IPS-18a (cell line): ENCODE measurements around the gene ARHGEF12.

Source experiments
- H3K27ac ChIP-seq: one replicate; pipeline ENCODE4 v1.5.1; 2013; ENCODE audit warnings: low read length
- H3K27me3 ChIP-seq: one replicate; pipeline ENCODE4 v1.6.1; 2013; ENCODE audit warnings: mild to moderate bottlenecking, low read length; ENCODE audit not compliant: control insufficient read depth, insufficient read depth
- H3K36me3 ChIP-seq: one replicate; pipeline ENCODE4 v1.6.1; 2013; ENCODE audit warnings: low read depth, low read length; ENCODE audit not compliant: control insufficient read depth
- H3K4me1 ChIP-seq: one replicate; pipeline ENCODE4 v1.6.1; 2013; ENCODE audit warnings: low read depth, low read length; ENCODE audit not compliant: control insufficient read depth
- H3K4me3 ChIP-seq: one replicate; pipeline ENCODE4 v1.5.1; 2013; ENCODE audit warnings: low read length
- H3K9ac ChIP-seq: one replicate; pipeline ENCODE4 v1.6.1; 2013; ENCODE audit warnings: mild to moderate bottlenecking, low read length, moderate library complexity
- H3K9me3 ChIP-seq: one replicate; pipeline ENCODE4 v1.6.1; 2013; ENCODE audit warnings: low read depth, low read length; ENCODE audit not compliant: control insufficient read depth

The ARHGEF12 gene

DNA sequence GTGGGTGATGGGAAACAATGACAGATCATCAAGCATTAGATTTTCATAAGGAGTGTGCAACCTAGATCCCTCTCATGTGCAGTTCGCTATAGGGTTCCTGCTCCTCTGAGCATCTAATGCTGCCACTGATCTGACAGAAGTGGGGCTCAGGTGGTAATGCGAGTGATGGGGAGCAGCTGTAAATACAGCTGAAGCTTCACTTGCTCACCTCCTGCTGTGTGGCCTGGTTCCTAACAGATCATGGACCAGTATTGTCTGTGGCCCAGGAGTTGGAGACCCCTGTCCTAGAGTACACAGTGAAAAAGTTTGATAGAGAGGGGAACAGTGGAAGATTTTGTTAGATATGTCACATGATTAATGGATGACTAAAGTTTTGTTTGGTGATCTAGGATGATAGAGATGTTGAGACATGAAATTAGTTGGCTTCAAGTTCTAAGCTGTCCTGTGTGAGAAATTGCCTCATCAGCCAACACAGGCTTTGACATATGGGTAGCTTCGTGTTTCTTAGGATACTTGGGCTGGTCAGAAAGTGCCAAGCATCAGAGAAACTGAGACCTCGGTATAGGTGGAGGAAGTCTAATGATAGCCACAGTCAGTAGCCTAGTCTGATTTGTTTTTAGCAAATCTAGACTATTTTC is 47.4 kb downstream of the ARHGEF12 start:
- no peaks in the 10 kb centered on the region for H3K36me3 ChIP-seq
- H3K27ac ChIP-seq, result no peak overlapping the region
- H3K27me3 ChIP-seq, result no peaks in the 10 kb centered on the region
- no peaks in the 10 kb centered on the region for H3K9me3 ChIP-seq
- H3K9ac ChIP-seq, result no peak overlapping the region
- peaks cover 15% of the 10 kb centered on the region for H3K4me1 ChIP-seq
- H3K4me3 ChIP-seq, result no peak overlapping the region

GRCh38 chr11:120384476-120384875 is 48.3 kb downstream of the ARHGEF12 start:
- Histone ChIP-seq H3K27ac (no peak overlapping the region), H3K9me3 (no peaks in the 10 kb centered on the region), H3K9ac (no peak overlapping the region), H3K4me3 (no peak overlapping the region), H3K36me3 (no peaks in the 10 kb centered on the region), H3K4me1 (peaks cover 15% of the 10 kb centered on the region), H3K27me3 (no peaks in the 10 kb centered on the region)

GRCh38 chr11:120385110-120385509 is 48.9 kb downstream of the ARHGEF12 start:
- H3K36me3 ChIP-seq, result no peaks in the 10 kb centered on the region
- no peak overlapping the region for H3K4me3 ChIP-seq
- no peaks in the 10 kb centered on the region for H3K27me3 ChIP-seq
- H3K4me1 ChIP-seq, result peaks cover 15% of the 10 kb centered on the region
- H3K9me3 ChIP-seq, result no peaks in the 10 kb centered on the region
- H3K27ac ChIP-seq, result no peak overlapping the region
- H3K9ac ChIP-seq, result no peak overlapping the region

DNA sequence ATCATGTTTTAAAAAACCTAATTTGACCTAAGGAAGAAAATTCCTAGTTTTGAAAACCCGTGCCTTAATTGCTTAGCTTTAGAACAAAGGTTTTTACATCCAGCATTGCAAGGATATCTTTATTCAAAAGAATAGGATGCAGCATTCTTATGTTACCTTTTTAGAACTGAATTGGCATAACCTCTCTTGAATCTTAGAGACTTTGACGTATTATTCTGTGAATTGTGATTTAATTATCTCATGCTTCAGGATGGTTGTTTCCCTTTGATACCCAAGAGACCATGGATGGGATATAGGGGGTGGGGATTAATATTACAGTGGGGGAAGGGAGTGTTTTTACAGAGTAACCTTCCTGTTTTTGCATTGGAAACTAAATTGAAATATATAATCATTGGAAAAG is 49.4 kb downstream of the ARHGEF12 start:
- Histone ChIP-seq H3K36me3 (no peaks in the 10 kb centered on the region), H3K27me3 (no peaks in the 10 kb centered on the region), H3K27ac (no peak overlapping the region), H3K9ac (no peak overlapping the region), H3K4me3 (no peak overlapping the region), H3K4me1 (peaks cover 15% of the 10 kb centered on the region), H3K9me3 (no peaks in the 10 kb centered on the region)

GRCh38 chr11:120386318-120386717 is 50.1 kb downstream of the ARHGEF12 start:
- H3K27me3 ChIP-seq, result no peaks in the 10 kb centered on the region
- no peaks in the 10 kb centered on the region for H3K9me3 ChIP-seq
- no peaks in the 10 kb centered on the region for H3K36me3 ChIP-seq
- no peak overlapping the region for H3K9ac ChIP-seq
- no peak overlapping the region for H3K27ac ChIP-seq
- H3K4me3 ChIP-seq, result no peak overlapping the region
- H3K4me1 ChIP-seq, result peaks cover 20% of the 10 kb centered on the region

DNA sequence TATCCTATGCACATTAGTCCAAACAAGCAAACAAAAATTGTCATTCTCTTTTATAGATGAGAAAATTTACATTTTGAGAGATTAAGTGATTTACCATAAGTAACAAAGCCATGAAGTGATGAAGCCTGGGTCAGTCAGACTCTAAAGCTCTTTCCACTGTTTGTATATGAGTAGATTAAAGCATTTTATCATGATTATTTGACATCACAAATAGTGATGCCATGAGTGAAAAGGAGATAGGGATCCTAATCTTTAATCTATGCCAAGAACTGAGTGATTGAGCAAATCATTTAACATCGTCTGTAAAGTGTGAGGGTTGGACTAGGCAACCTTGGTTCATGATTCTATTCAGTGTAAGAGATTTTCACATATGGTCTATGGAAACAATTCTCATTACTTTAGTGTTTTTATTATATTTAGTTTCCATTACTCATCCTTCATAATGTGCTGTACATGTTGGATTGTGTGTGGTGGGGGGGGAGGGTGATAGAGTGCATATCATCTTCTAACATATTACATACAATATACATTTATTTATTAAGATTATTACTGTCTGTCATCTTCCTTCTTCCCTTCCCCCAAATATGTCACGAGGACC is 50.7 kb downstream of the ARHGEF12 start:
- H3K9ac ChIP-seq, result no peak overlapping the region
- no peak overlapping the region for H3K27ac ChIP-seq
- no peaks in the 10 kb centered on the region for H3K27me3 ChIP-seq
- no peaks in the 10 kb centered on the region for H3K9me3 ChIP-seq
- H3K4me1 ChIP-seq, result peaks cover 24% of the 10 kb centered on the region
- H3K4me3 ChIP-seq, result no peak overlapping the region
- H3K36me3 ChIP-seq, result no peaks in the 10 kb centered on the region

- Histone ChIP-seq H3K9ac (no peak overlapping the region), H3K9me3 (no peaks in the 10 kb centered on the region), H3K27me3 (no peaks in the 10 kb centered on the region), H3K4me3 (no peak overlapping the region), H3K27ac (no peak overlapping the region), H3K4me1 (peaks cover 24% of the 10 kb centered on the region), H3K36me3 (no peaks in the 10 kb centered on the region)
Measured at GRCh38 chr11:120388261-120388660, 52.0 kb downstream of the ARHGEF12 start.

DNA sequence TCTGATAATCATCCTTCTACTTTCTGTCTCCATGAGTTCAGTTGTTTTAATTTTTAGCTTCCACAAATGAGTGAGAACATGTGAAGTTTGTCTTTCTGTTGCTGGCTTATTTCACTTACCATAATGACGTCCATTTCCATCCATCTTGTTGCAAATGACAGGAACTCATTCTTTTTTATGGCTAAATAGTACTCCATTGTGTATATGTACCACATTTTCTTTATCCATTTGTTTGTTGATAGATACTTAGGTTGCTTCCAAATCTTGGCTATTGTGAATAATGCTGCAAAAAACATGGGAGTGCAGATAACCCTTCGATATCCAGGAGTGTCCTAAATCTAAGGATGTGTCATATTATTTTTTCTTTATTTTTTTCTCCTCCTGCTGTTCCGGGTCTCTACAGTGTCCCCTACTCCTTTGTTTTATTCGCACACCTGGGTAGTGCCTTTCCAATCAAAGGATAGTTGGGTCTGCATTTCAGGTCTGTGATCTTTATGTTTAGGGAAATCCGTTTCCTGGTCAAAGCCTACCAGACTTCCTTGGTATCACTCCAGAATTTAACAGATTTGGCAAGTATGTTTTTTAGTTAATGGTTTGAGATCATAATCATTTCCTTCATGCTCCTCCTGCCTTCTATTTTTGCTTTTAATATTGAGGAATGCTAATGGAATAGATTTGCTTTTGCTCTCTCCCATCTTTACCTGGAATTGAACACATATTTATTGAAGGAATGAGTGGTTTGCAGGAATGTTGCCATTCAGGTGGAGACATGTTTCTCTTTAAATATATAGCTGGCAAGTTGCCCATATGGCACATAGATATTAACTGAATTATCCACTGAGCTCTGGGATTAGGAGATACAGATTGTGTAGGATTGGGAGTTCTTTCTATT is 53.7 kb downstream of the ARHGEF12 start:
- no peaks in the 10 kb centered on the region for H3K36me3 ChIP-seq
- peaks cover 18% of the 10 kb centered on the region for H3K4me1 ChIP-seq
- no peak overlapping the region for H3K27ac ChIP-seq
- H3K9me3 ChIP-seq, result no peaks in the 10 kb centered on the region
- H3K27me3 ChIP-seq, result no peaks in the 10 kb centered on the region
- H3K4me3 ChIP-seq, result no peak overlapping the region
- H3K9ac ChIP-seq, result no peak overlapping the region

- Histone ChIP-seq H3K36me3 (no peaks in the 10 kb centered on the region), H3K27me3 (no peaks in the 10 kb centered on the region), H3K4me3 (no peak overlapping the region), H3K4me1 (peaks cover 12% of the 10 kb centered on the region), H3K9me3 (no peaks in the 10 kb centered on the region), H3K9ac (no peak overlapping the region), H3K27ac (no peak overlapping the region)
Measured at GRCh38 chr11:120390585-120390922, 54.3 kb downstream of the ARHGEF12 start.

- H3K9ac ChIP-seq, result no peak overlapping the region
- H3K27me3 ChIP-seq, result no peaks in the 10 kb centered on the region
- no peaks in the 10 kb centered on the region for H3K9me3 ChIP-seq
- H3K4me1 ChIP-seq, result peaks cover 8% of the 10 kb centered on the region
- no peaks in the 10 kb centered on the region for H3K36me3 ChIP-seq
- H3K27ac ChIP-seq, result no peak overlapping the region
- no peak overlapping the region for H3K4me3 ChIP-seq
Measured at GRCh38 chr11:120391292-120391691, 55.1 kb downstream of the ARHGEF12 start.

- no peaks in the 10 kb centered on the region for H3K27me3 ChIP-seq
- H3K9me3 ChIP-seq, result no peaks in the 10 kb centered on the region
- no peaks in the 10 kb centered on the region for H3K36me3 ChIP-seq
- H3K4me1 ChIP-seq, result peaks cover 8% of the 10 kb centered on the region
- H3K9ac ChIP-seq, result no peak overlapping the region
- no peak overlapping the region for H3K27ac ChIP-seq
- no peak overlapping the region for H3K4me3 ChIP-seq
Measured at GRCh38 chr11:120391854-120392253, 55.6 kb downstream of the ARHGEF12 start.
